GM19328 (cell line): ENCODE measurements around the gene ITPR1.
"Not testable (repeated sequence)": the region's sequence is repeated elsewhere in the genome, so short reads cannot be mapped to it uniquely, and the experiment has no call there.

Experiments
- ATAC-seq: cut with Tn5 transposase; IDR thresholded peaks from one replicate; pipeline ENCODE4 v1.9.1; 2021; ENCODE audit warnings: mild to moderate bottlenecking, moderate library complexity; ENCODE audit not compliant: unreplicated experiment

Gene ITPR1

GRCh38 chr3:4588466-4588865 is 95.3 kb downstream of the ITPR1 start:
- ATAC-seq: no peak

GRCh38 chr3:4589475-4590097 is 96.4 kb downstream of the ITPR1 start:
- no peak for ATAC-seq

- ATAC-seq: not testable (repeated sequence)
These were observed 97.7 kb downstream of the ITPR1 start for GRCh38 chr3:4590849-4591248.

GRCh38 chr3:4591669-4592068 is 98.5 kb downstream of the ITPR1 start:
- no peak for ATAC-seq

- no peak for ATAC-seq
These were observed 99.9 kb downstream of the ITPR1 start for GRCh38 chr3:4593014-4593413.

- ATAC-seq: no peak
These were observed 102.6 kb downstream of the ITPR1 start for GRCh38 chr3:4595710-4596113.

- ATAC-seq: no peak
These were observed 103.5 kb downstream of the ITPR1 start for GRCh38 chr3:4596612-4597011.

- no peak for ATAC-seq
These were observed 104.2 kb downstream of the ITPR1 start for GRCh38 chr3:4597208-4597985.

- not testable (repeated sequence) for ATAC-seq
These were observed 105.1 kb downstream of the ITPR1 start for GRCh38 chr3:4598232-4598631.

- ATAC-seq: no peak
These were observed 106.5 kb downstream of the ITPR1 start for GRCh38 chr3:4599612-4600011.

- no peak for ATAC-seq
These were observed 107.3 kb downstream of the ITPR1 start for GRCh38 chr3:4600493-4600892.

GRCh38 chr3:4601892-4602291 is 108.7 kb downstream of the ITPR1 start:
- ATAC-seq: no peak

- ATAC-seq: no peak
These were observed 111.5 kb downstream of the ITPR1 start for GRCh38 chr3:4604693-4605092.

- ATAC-seq: no peak
These were observed 113.8 kb downstream of the ITPR1 start for GRCh38 chr3:4606911-4607310.

- ATAC-seq: no peak
These were observed 120.2 kb downstream of the ITPR1 start for GRCh38 chr3:4613366-4613765.

GRCh38 chr3:4614070-4614469 is 120.9 kb downstream of the ITPR1 start:
- no peak for ATAC-seq

GRCh38 chr3:4614927-4615326 is 121.8 kb downstream of the ITPR1 start:
- no peak for ATAC-seq

- no peak for ATAC-seq
These were observed 122.6 kb downstream of the ITPR1 start for GRCh38 chr3:4615750-4616149.

GRCh38 chr3:4623421-4623999 is 130.4 kb downstream of the ITPR1 start:
- no peak for ATAC-seq

GRCh38 chr3:4627651-4628375 is 134.7 kb downstream of the ITPR1 start:
- ATAC-seq: no peak
